OCI-LY7 (cell line): Measurements from ENCODE around the gene TADA2B. TPM values are rescaled to one million over a fixed set of nuclear protein-coding genes. Genes with fewer than 3 reads are reported as not detected.

Experiments used
- BruUV-seq: library from RNA; stranded (reverse); fragments of 400-500 nt; replicated peaks from 2 replicates; lab custom pipeline; 2021; lab: Mats Ljungman, UMichigan
- CTCF ChIA-PET: fragments of 300-600 bp; sonication (Branson Sonifier 250); formaldehyde crosslinking; loops from one replicate; lab custom pipeline; 2022; ENCODE audit warnings: antibody characterized with exemption; ENCODE audit not compliant: unreplicated experiment; lab: Charles Lee
- POLR2A ChIA-PET: fragments of 300-600 bp; sonication (Branson Sonifier 250); formaldehyde crosslinking; loops from one replicate; lab custom pipeline; 2022; ENCODE audit warnings: antibody characterized with exemption; lab: Charles Lee
- DNase-seq: peaks from one replicate; pipeline ENCODE4 v3.0.0-alpha.2; 2015; ENCODE audit warnings: low spot score
- H2AFZ ChIP-seq: fragments of 200-600 bp; sonication (generic), shearing (Covaris generic); 2 replicates; pipeline ENCODE4 v1.6.1; 2014; ENCODE audit warnings: mild to moderate bottlenecking, antibody characterized with exemption, low read length, moderate library complexity
- H3K27ac ChIP-seq: fragments of 200-600 bp; sonication (generic); 2 replicates; pipeline ENCODE4 v1.5.1; 2014; ENCODE audit warnings: mixed run types, low read depth, mild to moderate bottlenecking, moderate library complexity, low read length, inconsistent platforms; ENCODE audit not compliant: poor library complexity, severe bottlenecking
- H3K36me3 ChIP-seq: fragments of 200-600 bp; sonication (generic); 2 replicates; pipeline ENCODE4 v1.6.1; 2014; ENCODE audit warnings: mild to moderate bottlenecking, antibody characterized with exemption, low read length, moderate library complexity, mixed read lengths; ENCODE audit not compliant: insufficient read depth
- H3K4me1 ChIP-seq: fragments of 200-600 bp; sonication (generic); 2 replicates; pipeline ENCODE4 v1.5.1; 2014; ENCODE audit warnings: mild to moderate bottlenecking, low read length; ENCODE audit not compliant: insufficient read depth, poor library complexity, severe bottlenecking
- H3K4me2 ChIP-seq: fragments of 200-600 bp; sonication (generic); 2 replicates; pipeline ENCODE4 v1.6.1; 2014; ENCODE audit warnings: mild to moderate bottlenecking, low read length
- H3K4me3 ChIP-seq: fragments of 200-600 bp; sonication (generic); 2 replicates; pipeline ENCODE4 v1.5.1; 2014; ENCODE audit warnings: mild to moderate bottlenecking, low read depth, low read length; ENCODE audit not compliant: poor library complexity, severe bottlenecking
- H3K79me2 ChIP-seq: fragments of 200-600 bp; sonication (generic); 2 replicates; pipeline ENCODE4 v1.6.1; 2016; ENCODE audit warnings: low read depth, mild to moderate bottlenecking, low read length, moderate library complexity, mixed read lengths; ENCODE audit not compliant: insufficient read depth
- H3K9me2 ChIP-seq: fragments of 200-600 bp; sonication (generic); 2 replicates; pipeline ENCODE4 v1.6.1; 2016; ENCODE audit warnings: mild to moderate bottlenecking, low read length, mixed read lengths; ENCODE audit not compliant: insufficient read depth
- H3K9me3 ChIP-seq: fragments of 200-600 bp; sonication (generic); 2 replicates; pipeline ENCODE4 v1.6.1; 2014; ENCODE audit warnings: mild to moderate bottlenecking, mixed run types, low read length, mixed read lengths
- H4K20me1 ChIP-seq: fragments of 200-600 bp; sonication (generic); 2 replicates; pipeline ENCODE4 v1.6.1; 2014; ENCODE audit warnings: mild to moderate bottlenecking, antibody characterized with exemption, low read length, moderate library complexity, mixed read lengths; ENCODE audit not compliant: insufficient read depth
- CTCF ChIP-seq: fragments of 200-600 bp; sonication (generic); conservative IDR thresholded peaks from 2 replicates; pipeline ENCODE4 v1.5.1; 2014; ENCODE audit warnings: mild to moderate bottlenecking, antibody characterized with exemption, low read length, moderate library complexity, mixed read lengths
- EZH2phosphoT487 ChIP-seq: fragments of 200-600 bp; sonication (generic); IDR thresholded peaks from 2 replicates; pipeline ENCODE4 v1.6.1; 2018; ENCODE audit warnings: low read depth, borderline replicate concordance, mild to moderate bottlenecking, mixed run types, antibody characterized with exemption, low read length, moderate library complexity, mixed read lengths
- intact Hi-C: fragments of 100-400 bp; cut with micrococcal nuclease; formaldehyde crosslinking; loops from one replicate; pipeline ENCODE4 v1.10.0; 2022; ENCODE audit not compliant: unreplicated experiment
- total RNA-seq, 2 experiments: library from RNA; depleted of rRNA in 1 of 2; stranded (reverse); fragments of >200 nt in 1 of 2; shearing (Covaris generic) in 1 of 2; gene quantifications; 2 replicates each; pipeline ENCODE4 v1.2.3, GENCODE V29; 2014 to 2022

The TADA2B gene
- total RNA-seq, 2 experiments from 2014 or later = 9.9 to 20.2 TPM

GRCh38 chr4:7042503-7043283 lies 479 bp upstream of the TADA2B start:
- no peaks in the 10 kb centered on the region for H3K9me2 ChIP-seq
- peak overlapping the region; percentile 86 for H2AFZ ChIP-seq
- H3K9me3 ChIP-seq = no peaks in the 10 kb centered on the region
- H3K4me1 ChIP-seq = peaks cover 37% of the 10 kb centered on the region
- H3K4me3 ChIP-seq = peak overlapping the region; percentile 69
- no peak overlapping the region for H3K27ac ChIP-seq
- no peak for TF ChIP-seq EZH2phosphoT487
- peak; percentile 26; the same call in 1 of the 2 replicates for TF ChIP-seq CTCF
- H4K20me1 ChIP-seq = peaks cover 19% of the 10 kb centered on the region; the same call in 1 of the 2 replicates
- no TSS peak for BruUV-seq
- intact Hi-C loops = loop anchor here (1.0 to 2.0 kb wide), 2 partner anchors 28 to 56 kb away; no protein-coding TSS in a partner anchor
- POLR2A ChIA-PET = interaction anchor here (1.1 to 1.9 kb wide), 4 partner anchors 15 to 299 kb away, joined by 3 to 7 read pairs (median 5); partner anchors contain the start of gene GRPEL1
- peak; percentile 93 for DNase-seq
- H3K36me3 ChIP-seq = no peaks in the 10 kb centered on the region
- H3K79me2 ChIP-seq = peaks cover 21% of the 10 kb centered on the region; the same call in 1 of the 2 replicates
- CTCF ChIA-PET = interaction anchor here (0.5 to 1.2 kb wide), 5 partner anchors 25 to 174 kb away, joined by 3 to 5 read pairs (median 3); no protein-coding TSS in a partner anchor
- H3K4me2 ChIP-seq = peak overlapping the region; percentile 75

- Histone ChIP-seq H2AFZ (0 out of 2 replicates have a peak overlapping the region, but pooled peaks have one; percentile 83), H3K79me2 (peaks cover 21% of the 10 kb centered on the region; the same call in 1 of the 2 replicates), H4K20me1 (peaks cover 19% of the 10 kb centered on the region; the same call in 1 of the 2 replicates), H3K36me3 (no peaks in the 10 kb centered on the region), H3K4me2 (peak overlapping the region; percentile 81), H3K27ac (peak overlapping the region; percentile 55), H3K4me3 (peak overlapping the region; percentile 99), H3K9me2 (no peaks in the 10 kb centered on the region), H3K9me3 (no peaks in the 10 kb centered on the region), H3K4me1 (peaks cover 37% of the 10 kb centered on the region)
- ChIA-PET CTCF (interaction anchor here (1.1 kb wide), 1 partner anchor 27 kb away, joined by 3 read pairs; no protein-coding TSS in a partner anchor), POLR2A (interaction anchor here (0.6 to 2.0 kb wide), 6 partner anchors 13 to 145 kb away, joined by 3 to 9 read pairs (median 5); partner anchors contain the start of gene GRPEL1)
- intact Hi-C loops = loop anchor here (1.0 kb wide), 1 partner anchor 23 kb away; no protein-coding TSS in a partner anchor
- TF ChIP-seq CTCF = no peak
- no peak for DNase-seq
- BruUV-seq = no TSS peak
Observed at GRCh38 chr4:7044137-7044930, 1.2 kb downstream of the TADA2B start.
